Measurements from ENCODE around the gene UBE2G1.

The UBE2G1 gene

GRCh38 chr17:4409659-4410058 lies 43.2 kb upstream of the UBE2G1 start:
- Histone ChIP-seq H4K20me1 (ENCODE audit: insufficient read depth, low read length) (no peaks in the 10 kb centered on the region), H3K79me2 (ENCODE audit: insufficient read depth, low read length) (no peaks in the 10 kb centered on the region), H3K4me1 (ENCODE audit: insufficient read depth, low read length) (peaks cover 7% of the 10 kb centered on the region), H3K36me3 (ENCODE audit: insufficient read depth, low read length) (no peaks in the 10 kb centered on the region), H3K4me3 (ENCODE audit: low read depth in 1 of 2, low read length in 2 of 2) (no peak overlapping the region), H3K9ac (ENCODE audit: low read depth, low read length) (no peak overlapping the region), H3K27me3 (ENCODE audit: insufficient read depth, low read length, poor library complexity) (no peaks in the 10 kb centered on the region), H3K27ac (ENCODE audit: low read length) (no peak overlapping the region), H3K9me3 (ENCODE audit: insufficient read depth, low read length, severe bottlenecking) (no peaks in the 10 kb centered on the region), H3K4me2 (ENCODE audit: insufficient read depth, low read length) (no peak overlapping the region), H2AFZ (ENCODE audit: low read depth, low read length) (no peak overlapping the region)
- no peak for DNase-seq
- no peak for TF ChIP-seq EZH2 (IDR thresholded peaks at IDR 0.05; ENCODE audit: borderline replicate concordance, low read depth, low read length, severe bottlenecking)
- no peak for TF ChIP-seq CTCF (IDR thresholded peaks at IDR 0.05; ENCODE audit: borderline replicate concordance, extremely low read depth, low read length, poor library complexity, severe bottlenecking)
- no peak for ATAC-seq (ENCODE audit: insufficient read depth, low read depth)

- H3K4me2 ChIP-seq (ENCODE audit: insufficient read depth, low read length): no peak overlapping the region
- DNase-seq (no peak), ATAC-seq (ENCODE audit: insufficient read depth, low read depth) (no peak)
- no peaks in the 10 kb centered on the region for H3K36me3 ChIP-seq (ENCODE audit: insufficient read depth, low read length)
- H3K9ac ChIP-seq (ENCODE audit: low read depth, low read length): no peak overlapping the region
- no peak overlapping the region for H2AFZ ChIP-seq (ENCODE audit: low read depth, low read length)
- H3K27ac ChIP-seq (ENCODE audit: low read length): no peak overlapping the region
- TF ChIP-seq EZH2 (IDR thresholded peaks at IDR 0.05; ENCODE audit: borderline replicate concordance, low read depth, low read length, severe bottlenecking): no peak
- no peak for TF ChIP-seq CTCF (IDR thresholded peaks at IDR 0.05; ENCODE audit: borderline replicate concordance, extremely low read depth, low read length, poor library complexity, severe bottlenecking)
- no peak overlapping the region for H3K4me3 ChIP-seq (ENCODE audit: low read depth in 1 of 2, low read length in 2 of 2)
- H3K4me1 ChIP-seq (ENCODE audit: insufficient read depth, low read length): peaks cover 1% of the 10 kb centered on the region
- H3K9me3 ChIP-seq (ENCODE audit: insufficient read depth, low read length, severe bottlenecking): no peaks in the 10 kb centered on the region
- H4K20me1 ChIP-seq (ENCODE audit: insufficient read depth, low read length): no peaks in the 10 kb centered on the region
- no peaks in the 10 kb centered on the region for H3K27me3 ChIP-seq (ENCODE audit: insufficient read depth, low read length, poor library complexity)
- no peaks in the 10 kb centered on the region for H3K79me2 ChIP-seq (ENCODE audit: insufficient read depth, low read length)
These were observed 41.4 kb upstream of the UBE2G1 start for GRCh38 chr17:4407851-4408250.

GRCh38 chr17:4407216-4407615 lies 40.7 kb upstream of the UBE2G1 start:
- no peak overlapping the region for H3K4me3 ChIP-seq (ENCODE audit: low read depth in 1 of 2, low read length in 2 of 2)
- no peaks in the 10 kb centered on the region for H3K27me3 ChIP-seq (ENCODE audit: insufficient read depth, low read length, poor library complexity)
- H3K27ac ChIP-seq (ENCODE audit: low read length): no peak overlapping the region
- no peak overlapping the region for H3K9ac ChIP-seq (ENCODE audit: low read depth, low read length)
- no peaks in the 10 kb centered on the region for H4K20me1 ChIP-seq (ENCODE audit: insufficient read depth, low read length)
- ATAC-seq (ENCODE audit: insufficient read depth, low read depth) (no peak), DNase-seq (no peak)
- H3K9me3 ChIP-seq (ENCODE audit: insufficient read depth, low read length, severe bottlenecking): no peaks in the 10 kb centered on the region
- TF ChIP-seq CTCF (IDR thresholded peaks at IDR 0.05; ENCODE audit: borderline replicate concordance, extremely low read depth, low read length, poor library complexity, severe bottlenecking) (no peak), EZH2 (IDR thresholded peaks at IDR 0.05; ENCODE audit: borderline replicate concordance, low read depth, low read length, severe bottlenecking) (no peak)
- H3K79me2 ChIP-seq (ENCODE audit: insufficient read depth, low read length): no peaks in the 10 kb centered on the region
- H2AFZ ChIP-seq (ENCODE audit: low read depth, low read length): no peak overlapping the region
- no peaks in the 10 kb centered on the region for H3K36me3 ChIP-seq (ENCODE audit: insufficient read depth, low read length)
- no peak overlapping the region for H3K4me2 ChIP-seq (ENCODE audit: insufficient read depth, low read length)
- H3K4me1 ChIP-seq (ENCODE audit: insufficient read depth, low read length): no peaks in the 10 kb centered on the region

- H3K9ac ChIP-seq (ENCODE audit: low read depth, low read length): no peak overlapping the region
- H3K27ac ChIP-seq (ENCODE audit: low read length): no peak overlapping the region
- ATAC-seq (ENCODE audit: insufficient read depth, low read depth) (no peak), DNase-seq (no peak)
- H3K27me3 ChIP-seq (ENCODE audit: insufficient read depth, low read length, poor library complexity): no peaks in the 10 kb centered on the region
- no peak overlapping the region for H2AFZ ChIP-seq (ENCODE audit: low read depth, low read length)
- no peaks in the 10 kb centered on the region for H3K36me3 ChIP-seq (ENCODE audit: insufficient read depth, low read length)
- no peak overlapping the region for H3K4me3 ChIP-seq (ENCODE audit: low read depth in 1 of 2, low read length in 2 of 2)
- no peaks in the 10 kb centered on the region for H4K20me1 ChIP-seq (ENCODE audit: insufficient read depth, low read length)
- H3K79me2 ChIP-seq (ENCODE audit: insufficient read depth, low read length): no peaks in the 10 kb centered on the region
- no peak overlapping the region for H3K4me2 ChIP-seq (ENCODE audit: insufficient read depth, low read length)
- H3K4me1 ChIP-seq (ENCODE audit: insufficient read depth, low read length): no peaks in the 10 kb centered on the region
- TF ChIP-seq CTCF (IDR thresholded peaks at IDR 0.05; ENCODE audit: borderline replicate concordance, extremely low read depth, low read length, poor library complexity, severe bottlenecking) (no peak), EZH2 (IDR thresholded peaks at IDR 0.05; ENCODE audit: borderline replicate concordance, low read depth, low read length, severe bottlenecking) (no peak)
- no peaks in the 10 kb centered on the region for H3K9me3 ChIP-seq (ENCODE audit: insufficient read depth, low read length, severe bottlenecking)
These were observed 39.9 kb upstream of the UBE2G1 start for GRCh38 chr17:4406386-4406785.

Data from DND-41 (cell line).